LNCaP clone FGC (cell line): ENCODE data around the gene ANO6.

ENCODE experiments used
- DNase-seq: peaks from one replicate; pipeline ENCODE4 v3.0.0-alpha.2; 2011; ENCODE audit warnings: low read depth
- H3K4me3 ChIP-seq: 2 replicates; pipeline ENCODE4 v1.5.1; 2011; ENCODE audit warnings: mild to moderate bottlenecking, low read depth, low read length, control low read depth
- CTCF ChIP-seq: IDR thresholded peaks from 2 replicates; pipeline ENCODE4 v1.5.1; 2012; ENCODE audit warnings: mild to moderate bottlenecking; ENCODE audit not compliant: control insufficient read depth, insufficient read depth; ENCODE audit errors: extremely low read depth

ANO6 gene

GRCh38 chr12:45285717-45286116 is 69.8 kb downstream of the ANO6 start:
- no peak for DNase-seq
- TF ChIP-seq CTCF, result no peak
- no peak overlapping the region for H3K4me3 ChIP-seq

- H3K4me3 ChIP-seq, result no peak overlapping the region
- no peak for TF ChIP-seq CTCF
- DNase-seq, result no peak
These were observed 70.7 kb downstream of the ANO6 start for GRCh38 chr12:45286621-45287020.

GRCh38 chr12:45289245-45290215 is 73.6 kb downstream of the ANO6 start:
- TF ChIP-seq CTCF, result no peak
- DNase-seq, result no peak
- H3K4me3 ChIP-seq, result no peak overlapping the region

GRCh38 chr12:45290216-45290605 is 74.3 kb downstream of the ANO6 start:
- no peak for DNase-seq
- H3K4me3 ChIP-seq, result no peak overlapping the region
- no peak for TF ChIP-seq CTCF

- DNase-seq, result no peak
- no peak for TF ChIP-seq CTCF
- no peak overlapping the region for H3K4me3 ChIP-seq
These were observed 75.6 kb downstream of the ANO6 start for GRCh38 chr12:45291518-45291917.

- no peak for TF ChIP-seq CTCF
- DNase-seq, result peak; percentile 67
- H3K4me3 ChIP-seq, result no peak overlapping the region
These were observed 76.7 kb downstream of the ANO6 start for GRCh38 chr12:45292486-45293195.

GRCh38 chr12:45294906-45295305 is 79.0 kb downstream of the ANO6 start:
- no peak for DNase-seq
- no peak for TF ChIP-seq CTCF
- no peak overlapping the region for H3K4me3 ChIP-seq
